Stimulated activated CD4-positive, alpha-beta T cell treated with anti-CD3 and anti-CD28 coated beads, Interleukin-4, amount 100 ng/mL, for 1 hour (primary cell): Measurements from ENCODE around the gene RGL3.
"Not testable (repeated sequence)": the region's sequence is repeated elsewhere in the genome, so short reads cannot be mapped to it uniquely, and the experiment has no call there.

ENCODE experiments used
- DNase-seq: peaks from one replicate; pipeline ENCODE4 v3.0.0-alpha.2; 2020

RGL3 gene

GRCh38 chr19:11448410-11448809 lies 29.3 kb upstream of the RGL3 start:
- no peak for DNase-seq

DNA sequence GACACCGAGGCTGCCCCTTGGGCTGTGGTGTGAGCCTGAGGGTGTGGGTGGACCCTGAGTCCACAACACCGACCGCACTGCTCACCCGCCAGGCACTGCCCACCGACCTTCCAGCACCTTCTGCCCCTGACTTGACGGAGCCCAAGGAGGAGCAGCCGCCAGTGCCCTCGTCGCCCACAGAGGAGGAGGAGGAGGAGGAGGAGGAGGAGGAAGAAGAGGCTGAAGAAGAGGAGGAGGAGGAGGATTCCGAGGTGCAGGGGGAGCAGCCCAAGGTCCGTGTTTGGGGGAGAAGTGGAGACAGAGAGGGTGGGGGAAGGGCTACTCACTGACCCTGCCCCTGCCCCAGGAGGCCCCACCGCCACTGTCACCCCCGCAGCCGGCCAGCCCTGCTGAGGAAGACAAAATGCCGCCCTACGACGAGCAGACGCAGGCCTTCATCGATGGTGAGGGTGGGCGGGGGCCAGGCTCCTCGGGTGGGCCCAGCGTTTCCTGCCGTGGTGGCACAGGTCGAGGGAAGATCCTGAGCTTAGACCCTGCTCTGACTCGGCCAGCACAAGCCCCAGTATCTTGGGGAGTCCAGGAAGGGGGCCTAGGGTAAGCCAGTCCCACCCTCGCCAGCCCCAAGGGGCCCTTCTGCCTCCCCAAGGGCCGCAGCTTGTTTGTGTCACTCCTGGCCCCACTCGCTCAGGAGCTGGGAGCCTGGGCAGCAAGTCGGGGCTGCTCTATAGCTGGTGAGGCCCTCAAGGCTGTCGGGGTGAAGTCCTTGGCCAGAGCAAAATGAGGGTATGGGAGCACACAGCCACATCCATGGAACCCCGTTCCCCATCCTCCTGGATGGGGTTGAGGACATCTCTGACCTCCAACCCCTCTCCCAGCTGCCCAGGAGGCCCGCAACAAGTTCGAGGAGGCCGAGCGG lies 28.5 kb upstream of the RGL3 start:
- no peak for DNase-seq

GRCh38 chr19:11446652-11447301 lies 27.7 kb upstream of the RGL3 start:
- peak; percentile 57 for DNase-seq

DNA sequence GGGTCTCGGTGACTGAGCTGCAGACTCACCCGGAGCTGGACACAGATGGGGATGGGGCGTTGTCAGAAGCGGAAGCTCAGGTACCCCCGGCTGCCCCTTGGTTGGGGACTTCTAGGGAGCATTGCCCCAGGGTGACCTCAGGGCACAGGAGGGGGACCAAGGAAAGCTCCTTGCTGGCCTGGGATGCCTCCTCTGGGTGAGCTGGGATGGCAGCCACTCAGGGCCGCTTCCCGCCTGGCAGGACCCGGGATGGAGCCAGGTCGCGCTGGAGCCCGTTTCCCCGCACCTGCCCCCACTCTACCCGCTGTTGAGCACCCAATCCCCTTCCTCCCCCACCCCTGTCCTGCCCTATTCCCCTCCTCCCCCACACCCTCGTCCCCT lies 27.1 kb upstream of the RGL3 start:
- DNase-seq = no peak

DNA sequence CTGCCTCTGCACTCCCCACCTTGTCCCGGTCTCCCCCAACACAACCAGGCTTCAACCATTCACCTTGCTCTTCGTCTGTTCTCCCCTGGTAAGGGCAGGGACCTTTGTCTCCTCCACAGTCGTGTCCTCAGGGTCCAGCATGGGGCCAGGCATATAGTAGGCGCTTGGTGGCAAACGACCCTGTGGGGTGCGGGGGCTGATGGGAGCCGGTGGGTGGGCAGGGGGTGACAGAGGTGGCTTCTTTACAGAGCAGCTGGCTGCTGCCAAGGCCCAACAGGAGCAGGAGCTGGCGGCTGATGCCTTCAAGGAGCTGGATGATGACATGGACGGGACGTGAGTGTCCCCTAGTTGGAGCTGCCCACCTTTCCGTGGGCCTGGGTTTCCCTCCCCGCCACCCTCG lies 26.0 kb upstream of the RGL3 start:
- no peak for DNase-seq

GRCh38 chr19:11444059-11444458 lies 24.9 kb upstream of the RGL3 start:
- no peak for DNase-seq

DNA sequence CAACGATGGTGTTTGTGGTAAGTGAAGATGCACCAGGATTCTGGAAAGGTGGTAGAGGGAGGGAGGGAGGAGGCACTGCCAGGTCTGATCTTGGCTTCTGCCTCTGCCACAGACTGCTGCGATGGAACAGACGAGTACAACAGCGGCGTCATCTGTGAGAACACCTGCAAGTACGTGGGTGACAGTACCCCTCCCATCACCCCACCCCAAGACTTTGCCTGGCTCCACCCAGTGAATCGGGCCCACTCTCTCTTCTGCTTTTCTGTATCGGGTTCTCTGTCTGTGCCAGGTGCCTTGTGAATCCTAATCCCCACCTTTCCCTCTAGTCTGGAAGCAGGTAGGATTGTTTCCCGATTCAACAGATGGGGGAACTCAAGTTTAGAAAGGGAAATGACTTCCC lies 18.8 kb upstream of the RGL3 start:
- DNase-seq = no peak

GRCh38 chr19:11435833-11436313 lies 16.8 kb upstream of the RGL3 start:
- no peak for DNase-seq

GRCh38 chr19:11435057-11435832 lies 16.1 kb upstream of the RGL3 start, which contains the start of the genes ODAD3 and PRKCSH:
Gene ODAD3 (minus strand): TSS chr19:11435121. CDS start chr19:11435016, 105 bp downstream.
Gene PRKCSH (plus strand): TSS chr19:11435635. CDS start chr19:11436118, 483 bp downstream.
- peak; percentile 97 for DNase-seq

DNA sequence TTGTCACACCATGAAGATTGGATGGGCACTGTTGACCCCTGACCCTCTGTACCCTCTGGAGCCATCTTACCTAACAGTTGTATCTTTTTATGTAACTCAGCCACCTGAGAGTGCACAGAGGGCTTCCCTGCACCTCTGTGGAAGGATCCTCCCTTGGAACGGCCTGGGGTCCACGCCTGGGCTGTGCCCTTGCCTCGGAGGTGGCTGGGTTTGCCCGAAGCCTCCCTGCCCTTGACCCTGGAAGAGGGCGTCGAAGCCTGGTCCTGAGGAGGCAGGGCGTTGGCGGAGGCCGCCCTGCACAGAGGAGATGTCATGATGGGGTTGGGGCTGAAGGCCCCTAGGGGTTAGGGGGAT lies 15.6 kb upstream of the RGL3 start:
- no peak for DNase-seq

DNA sequence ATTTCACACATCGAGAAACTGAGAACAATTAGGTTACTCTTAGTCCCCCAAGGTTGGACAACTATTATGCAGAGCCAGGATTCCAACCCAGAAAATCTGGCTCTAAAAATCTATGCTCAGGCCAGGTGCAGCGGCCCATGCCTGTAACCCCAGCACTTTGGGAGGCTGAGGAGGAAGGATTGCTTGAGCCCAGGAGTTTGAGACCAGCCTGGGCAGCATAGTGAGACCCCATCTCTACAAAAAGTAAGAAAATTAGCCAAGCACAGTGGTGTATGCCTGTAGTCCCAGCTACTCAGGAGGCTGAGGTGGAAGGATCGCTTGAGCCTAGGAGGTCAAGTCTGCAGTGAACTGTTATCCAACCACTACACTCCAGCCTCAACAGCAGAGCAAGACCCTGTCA lies 14.4 kb upstream of the RGL3 start:
- DNase-seq = not testable (repeated sequence)

DNA sequence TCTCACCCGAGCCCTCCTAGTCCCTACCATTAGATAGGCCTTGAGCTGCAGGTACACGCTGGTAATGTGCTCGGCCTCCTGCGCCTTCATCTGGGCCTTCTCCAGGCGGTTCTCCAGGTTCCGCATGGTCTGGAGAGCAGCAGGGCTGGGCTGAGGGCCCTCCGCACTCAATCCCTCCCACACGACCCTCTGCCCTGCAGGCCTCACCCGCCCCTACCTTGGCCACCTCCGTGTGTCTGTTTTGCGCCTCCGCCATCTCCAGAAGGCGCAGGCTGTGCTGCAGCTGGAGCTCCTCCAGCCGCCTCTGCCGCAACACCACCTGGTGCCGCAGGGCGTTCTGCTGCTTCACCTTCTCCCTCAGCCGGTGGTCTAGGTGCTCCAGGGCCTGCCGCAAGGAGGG lies 7.5 kb upstream of the RGL3 start:
- DNase-seq = no peak

GRCh38 chr19:11425719-11426457 lies 6.8 kb upstream of the RGL3 start:
- no peak for DNase-seq

DNA sequence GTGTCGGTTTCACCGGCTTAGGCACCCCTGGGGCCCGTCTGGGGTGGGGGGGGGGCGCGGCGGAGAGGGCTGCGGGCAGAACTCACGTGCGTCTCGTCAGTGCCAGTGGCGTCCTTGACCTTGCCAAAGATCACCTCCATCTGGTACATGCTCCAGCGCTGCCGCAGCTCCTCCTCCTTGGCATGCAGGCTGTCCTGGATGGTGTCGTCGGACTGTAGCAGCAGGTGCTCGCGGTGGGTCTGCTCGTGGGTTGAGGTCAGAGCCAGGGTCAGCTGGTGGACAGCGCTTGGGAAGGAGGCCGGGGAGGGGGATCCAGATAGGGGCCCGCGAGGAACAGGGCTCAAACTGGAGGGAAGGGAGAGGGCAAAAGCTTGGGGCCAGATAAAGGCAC lies 4.7 kb upstream of the RGL3 start:
- DNase-seq = no peak

DNA sequence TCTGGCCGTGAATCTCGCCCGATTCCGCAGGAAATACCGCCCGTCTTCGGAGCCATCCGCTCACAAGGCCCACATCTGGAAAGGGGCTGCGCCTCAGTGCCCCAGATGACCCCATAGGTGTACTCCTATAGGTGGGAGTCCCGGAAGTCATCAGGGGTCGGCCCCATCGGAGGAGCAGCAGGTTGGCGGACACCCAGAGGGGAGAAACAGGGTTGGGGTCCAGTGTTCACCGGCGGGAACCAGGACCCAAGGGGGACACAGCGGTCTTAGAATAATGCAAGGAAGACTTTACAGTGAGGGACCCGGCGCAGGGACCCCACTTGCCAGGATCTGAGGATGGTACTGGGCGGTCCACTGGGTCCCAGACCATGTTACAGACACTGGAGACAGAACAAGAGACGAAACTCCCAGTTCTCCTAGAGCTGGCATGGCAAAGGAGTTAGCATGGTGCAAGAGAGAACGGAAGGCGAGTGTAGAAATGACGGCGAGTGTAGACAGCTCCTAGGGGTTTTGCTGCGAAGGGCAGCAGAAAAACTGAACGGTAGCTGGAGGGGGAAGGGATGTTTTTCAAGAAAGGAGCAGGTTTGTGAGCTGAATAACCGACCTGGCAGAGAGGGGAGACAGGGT lies 4.2 kb upstream of the RGL3 start:
- DNase-seq = no peak

GRCh38 chr19:11422163-11423065 lies 3.3 kb upstream of the RGL3 start:
- DNase-seq = peak; percentile 55

GRCh38 chr19:11421371-11422098 lies 2.4 kb upstream of the RGL3 start:
- DNase-seq = peak; percentile 49

DNA sequence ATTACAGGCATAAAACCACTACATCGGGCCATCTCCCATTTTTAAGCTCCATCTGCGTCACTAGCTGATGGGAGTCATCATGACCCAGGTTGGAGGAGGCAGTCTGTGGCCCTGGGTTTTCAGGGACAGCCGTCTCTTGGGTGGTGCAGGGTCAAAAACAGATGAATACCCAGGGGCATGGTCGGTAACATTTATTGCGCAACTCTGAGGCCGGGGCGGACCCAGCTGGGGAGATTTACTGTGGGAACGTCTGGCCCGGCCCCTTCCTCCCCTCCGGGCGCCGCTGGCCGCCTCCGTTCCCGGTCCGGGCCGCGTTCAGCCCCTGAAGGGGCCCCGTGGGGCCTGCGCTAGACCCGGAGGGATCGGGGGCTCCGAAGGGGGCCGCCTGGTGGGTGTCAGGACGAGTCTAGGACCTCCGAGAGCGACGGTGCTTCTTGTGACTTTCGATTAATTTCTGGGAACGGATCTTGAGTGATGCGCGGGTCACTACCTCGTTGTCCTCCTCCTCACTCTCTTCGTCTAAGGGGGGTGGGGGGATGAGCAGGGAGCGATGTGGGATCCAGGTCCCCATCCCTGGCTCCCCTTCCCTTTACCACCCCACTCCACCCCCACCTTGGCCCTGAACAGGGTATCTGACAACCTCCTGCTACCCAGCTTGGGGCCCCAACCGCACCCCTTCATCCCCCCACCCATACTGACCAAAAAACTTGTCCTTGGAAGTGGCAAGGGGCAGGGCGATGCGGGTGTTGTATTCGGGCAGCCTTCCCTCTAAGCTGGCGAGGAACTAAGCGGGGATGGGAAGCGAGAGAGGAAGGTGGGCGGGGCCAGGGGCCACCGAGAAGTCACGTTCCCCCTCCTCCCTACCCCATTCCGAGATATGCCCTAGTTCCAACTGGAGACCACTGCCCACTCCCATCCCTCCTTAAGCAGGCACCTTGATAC lies 1.6 kb upstream of the RGL3 start:
- DNase-seq = no peak

- no peak for DNase-seq
Observed at GRCh38 chr19:11418094-11418548, 993 bp downstream of the RGL3 start.
